Measurements from ENCODE around the gene PDZRN4.
"Not testable (repeated sequence)": the region's sequence is repeated elsewhere in the genome, so short reads cannot be mapped to it uniquely, and the experiment has no call there.

The PDZRN4 gene

GRCh38 chr12:41248391-41248790 lies 60.3 kb downstream of the PDZRN4 start:
- no peak overlapping the region for H3K4me3 ChIP-seq (ENCODE audit: low read depth, low read length)
- no peak for DNase-seq (ENCODE audit: low read depth)
- in situ Hi-C loops (cut with HindIII; ENCODE audit: low sequenced_read_pairs), result no loop called here
- no peak for TF ChIP-seq CTCF (IDR thresholded peaks at IDR 0.05; ENCODE audit: low read depth, low read length, missing control alignments)

- no peak overlapping the region for H3K4me3 ChIP-seq (ENCODE audit: low read depth, low read length)
- in situ Hi-C loops (cut with HindIII; ENCODE audit: low sequenced_read_pairs), result no loop called here
- TF ChIP-seq CTCF (IDR thresholded peaks at IDR 0.05; ENCODE audit: low read depth, low read length, missing control alignments), result no peak
- peak; percentile 13 for DNase-seq (ENCODE audit: low read depth)
Measured at GRCh38 chr12:41250748-41251147, 62.6 kb downstream of the PDZRN4 start.

DNA sequence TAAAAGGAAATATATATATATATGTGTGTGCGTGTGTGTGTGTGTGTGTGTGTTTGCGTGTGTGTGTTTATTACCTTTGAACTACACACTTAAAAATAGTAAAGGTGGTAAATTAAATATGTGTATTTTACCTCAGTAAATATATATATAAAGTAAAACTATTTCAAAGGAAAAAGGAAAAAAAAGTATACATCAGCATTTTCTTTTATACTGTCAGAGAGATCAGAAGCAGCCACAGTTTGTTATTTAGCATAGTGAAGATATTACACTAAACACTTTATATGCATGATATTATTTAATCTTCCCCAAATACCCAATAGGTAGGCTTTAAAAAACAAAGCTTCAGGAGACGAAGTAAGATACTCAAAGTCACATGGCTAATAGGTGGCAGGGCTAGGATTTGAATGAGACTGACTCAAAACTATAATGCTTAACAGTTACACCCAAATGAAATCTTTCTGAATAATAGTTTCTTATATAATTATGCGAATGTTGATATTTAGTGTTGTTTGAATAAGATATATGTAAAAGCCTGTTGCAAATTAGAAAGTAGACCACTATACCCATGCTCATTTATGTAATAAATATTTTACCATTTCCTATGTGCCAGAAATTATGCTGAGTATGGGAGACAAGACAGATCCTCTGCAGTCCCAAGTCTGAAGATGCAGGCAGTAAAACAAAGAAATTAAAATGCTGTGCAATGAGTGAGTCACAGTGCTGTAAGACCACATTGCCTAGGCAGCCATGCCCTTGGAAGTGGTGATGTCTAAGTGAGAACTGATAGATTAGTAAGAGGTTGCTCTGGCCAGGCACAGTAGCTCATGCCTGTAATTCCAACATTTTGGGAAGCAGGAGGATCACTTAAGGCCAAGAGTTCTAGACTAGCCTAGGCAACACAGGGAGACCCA lies 66.1 kb downstream of the PDZRN4 start:
- DNase-seq (ENCODE audit: low read depth), result no peak
- in situ Hi-C loops (cut with HindIII; ENCODE audit: low sequenced_read_pairs), result no loop called here
- TF ChIP-seq CTCF (IDR thresholded peaks at IDR 0.05; ENCODE audit: low read depth, low read length, missing control alignments), result no peak
- H3K4me3 ChIP-seq (ENCODE audit: low read depth, low read length), result no peak overlapping the region

DNA sequence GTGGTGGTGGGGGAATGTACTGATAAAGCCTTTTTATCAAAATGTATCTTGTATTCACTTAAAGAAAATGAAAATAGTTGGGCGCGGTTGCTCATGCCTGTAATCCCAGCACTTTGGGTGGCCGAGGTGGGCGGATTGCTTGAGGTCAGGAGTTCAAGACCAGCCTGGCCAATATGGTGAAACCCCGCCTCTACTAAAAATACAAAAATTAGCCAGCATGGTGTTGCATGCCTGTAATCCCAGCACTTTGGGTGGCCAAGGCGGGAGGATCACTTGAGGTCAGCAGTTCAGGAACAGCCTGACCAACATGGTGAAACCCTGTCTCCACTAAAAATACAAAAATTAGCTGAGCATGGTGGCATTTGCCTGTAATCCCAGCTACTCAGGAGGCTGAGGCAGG lies 75.1 kb downstream of the PDZRN4 start:
- DNase-seq (ENCODE audit: low read depth); in situ Hi-C loops (cut with HindIII; ENCODE audit: low sequenced_read_pairs); H3K4me3 ChIP-seq (ENCODE audit: low read depth, low read length): not testable (repeated sequence)

GRCh38 chr12:41264281-41264680 lies 76.2 kb downstream of the PDZRN4 start:
- in situ Hi-C loops (cut with HindIII; ENCODE audit: low sequenced_read_pairs), result no loop called here
- H3K4me3 ChIP-seq (ENCODE audit: low read depth, low read length), result no peak overlapping the region
- no peak for DNase-seq (ENCODE audit: low read depth)
- TF ChIP-seq CTCF (IDR thresholded peaks at IDR 0.05; ENCODE audit: low read depth, low read length, missing control alignments), result no peak

DNA sequence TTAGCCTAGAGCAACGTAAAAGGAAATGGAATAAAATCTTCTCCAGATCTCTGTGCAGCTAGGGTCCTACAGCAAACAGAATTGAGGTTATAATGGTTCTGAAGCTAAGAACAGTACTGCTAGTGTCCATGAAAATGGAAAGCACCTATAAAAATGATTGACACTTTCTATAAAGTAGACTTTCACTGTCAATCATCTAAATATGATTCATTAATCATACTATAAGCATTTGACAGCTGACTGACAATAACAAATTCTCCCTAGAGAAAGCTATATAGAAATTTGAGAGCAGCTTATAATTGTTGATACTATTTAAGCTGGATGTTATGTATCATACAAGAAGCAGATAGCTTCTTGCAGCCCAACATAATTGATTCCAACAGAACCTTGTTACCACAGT lies 80.9 kb downstream of the PDZRN4 start:
- no peak for DNase-seq (ENCODE audit: low read depth)
- no peak overlapping the region for H3K4me3 ChIP-seq (ENCODE audit: low read depth, low read length)
- no peak for TF ChIP-seq CTCF (IDR thresholded peaks at IDR 0.05; ENCODE audit: low read depth, low read length, missing control alignments)
- in situ Hi-C loops (cut with HindIII; ENCODE audit: low sequenced_read_pairs), result no loop called here

GRCh38 chr12:41271489-41271888 lies 83.4 kb downstream of the PDZRN4 start:
- in situ Hi-C loops (cut with HindIII; ENCODE audit: low sequenced_read_pairs), result no loop called here
- DNase-seq (ENCODE audit: low read depth), result no peak
- H3K4me3 ChIP-seq (ENCODE audit: low read depth, low read length), result no peak overlapping the region
- no peak for TF ChIP-seq CTCF (IDR thresholded peaks at IDR 0.05; ENCODE audit: low read depth, low read length, missing control alignments)

Measured in astrocyte of the cerebellum (primary cell).